Activated T-helper 1 cell treated with anti-CD3 and anti-CD28 coated beads, Interleukin-2, amount 50 U/mL, for 16 hours (primary cell): ENCODE results near the gene KLHL22.
"Not testable (repeated sequence)": the region's sequence is repeated elsewhere in the genome, so short reads cannot be mapped to it uniquely, and the experiment has no call there.

Experiments used
- DNase-seq, 2 donors: peaks; one replicate each; pipeline ENCODE4 v3.0.0-alpha.2; 2020; ENCODE audit warnings: low read depth in 1 of 2, low spot score in 1 of 2

Gene KLHL22

GRCh38 chr22:20470525-20470924 lies 25.1 kb downstream of the KLHL22 start:
- not testable (repeated sequence) for DNase-seq

DNA sequence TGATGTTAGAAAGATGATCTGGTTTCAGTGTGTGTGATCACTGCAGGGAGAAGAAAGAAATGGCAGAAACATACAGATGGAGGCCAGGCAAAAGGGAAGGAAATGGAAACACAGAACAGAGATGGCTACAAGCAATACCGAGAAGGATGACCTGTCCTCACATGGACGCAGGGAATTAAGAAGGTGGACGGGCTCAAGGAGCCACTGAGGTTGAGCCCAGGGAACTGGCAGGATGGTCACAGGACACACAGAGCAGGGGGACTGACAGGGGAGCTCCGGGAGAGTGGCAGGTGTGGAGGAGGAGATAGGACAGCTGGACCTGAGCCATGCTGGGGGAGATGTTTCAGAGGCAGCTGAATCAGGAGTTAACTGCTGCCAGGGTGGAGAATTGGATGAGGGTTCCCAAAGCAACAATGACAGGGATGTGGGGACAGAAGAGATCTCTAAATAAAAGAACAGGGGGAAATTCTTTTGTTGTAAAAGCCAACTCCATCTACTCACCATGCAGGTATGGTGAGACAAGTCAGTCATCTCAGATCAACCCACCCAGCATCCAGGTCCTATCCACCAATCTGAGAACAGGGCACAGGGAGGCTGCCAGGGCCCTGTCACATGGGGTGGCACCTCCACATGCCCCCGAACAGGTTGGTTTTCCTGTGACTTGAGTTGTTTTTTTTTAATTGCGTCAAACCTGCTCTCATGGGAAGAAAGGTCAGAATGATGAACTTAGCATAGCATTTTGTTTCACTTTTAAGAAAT lies 26.3 kb downstream of the KLHL22 start:
- no peak for DNase-seq

- no peak for DNase-seq
These were observed 28.8 kb downstream of the KLHL22 start for GRCh38 chr22:20466659-20467379.

- DNase-seq: no peak
These were observed 29.9 kb downstream of the KLHL22 start for GRCh38 chr22:20465759-20466077.

- no peak for DNase-seq
These were observed 30.5 kb downstream of the KLHL22 start for GRCh38 chr22:20464912-20465758.

- DNase-seq: peak; percentile 29 to 35
These were observed 31.4 kb downstream of the KLHL22 start for GRCh38 chr22:20464096-20464614.

GRCh38 chr22:20463324-20464095 lies 32.1 kb downstream of the KLHL22 start:
- peak in 1 of 2 donors; percentile 19 for DNase-seq

- DNase-seq: no peak
These were observed 35.7 kb downstream of the KLHL22 start for GRCh38 chr22:20459862-20460261.

- no peak for DNase-seq
These were observed 36.4 kb downstream of the KLHL22 start for GRCh38 chr22:20459152-20459542.

- DNase-seq: no peak
These were observed 37.0 kb downstream of the KLHL22 start for GRCh38 chr22:20458530-20459151.

DNA sequence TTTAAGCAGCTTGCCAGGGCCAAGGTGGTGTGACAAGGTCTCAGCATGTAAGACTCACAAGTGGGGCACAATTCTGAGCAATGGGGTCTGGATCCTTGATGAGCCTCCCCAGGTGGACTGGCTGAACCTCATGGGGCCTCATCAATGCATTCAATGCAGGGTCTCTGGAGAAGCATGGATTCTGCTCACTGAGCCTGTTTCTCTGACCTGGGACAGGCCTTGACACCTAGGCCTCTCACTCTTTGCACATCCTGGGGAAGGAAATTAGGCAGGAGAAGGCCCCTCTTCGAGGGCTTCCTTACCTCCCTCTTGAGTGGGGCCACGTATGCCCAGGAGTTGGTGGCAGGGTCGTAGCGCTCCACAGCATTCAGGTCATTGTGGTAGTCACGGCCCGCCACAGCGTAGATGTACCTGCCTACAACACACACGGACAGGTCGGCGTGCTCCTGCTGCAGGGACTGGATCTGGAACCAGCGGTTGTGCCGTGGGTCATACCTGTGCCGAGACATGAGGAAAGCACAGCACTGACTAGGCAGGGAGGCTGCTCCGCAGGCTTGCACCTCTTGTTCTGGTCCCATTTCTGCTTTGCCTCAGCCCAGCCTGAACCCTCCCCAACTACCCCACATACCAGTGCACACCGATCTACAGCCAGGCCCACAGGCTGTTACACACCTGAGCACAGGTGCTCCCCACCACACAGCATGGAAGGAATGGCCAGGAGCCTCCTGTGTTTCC lies 37.9 kb downstream of the KLHL22 start:
- DNase-seq: no peak

DNA sequence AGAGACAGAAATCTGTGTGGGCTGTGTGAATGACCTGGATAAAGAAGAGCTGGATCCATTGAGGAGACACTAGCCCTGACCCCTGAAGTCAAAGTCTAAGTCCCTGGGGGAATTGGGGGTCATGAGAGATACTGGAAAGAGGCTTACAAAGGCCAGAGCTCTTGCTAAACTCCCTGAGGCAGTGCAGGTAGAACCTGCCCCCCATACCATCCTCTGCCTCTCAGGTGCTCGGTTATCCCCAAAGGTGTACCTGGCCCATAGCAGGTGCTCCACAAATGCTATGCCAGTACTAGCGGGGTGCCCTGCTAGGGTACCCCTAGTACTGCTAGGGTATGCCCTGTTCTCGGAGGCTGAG lies 38.9 kb downstream of the KLHL22 start:
- DNase-seq: no peak

GRCh38 chr22:20456064-20456721 lies 39.4 kb downstream of the KLHL22 start:
- peak; percentile 51 to 59 for DNase-seq

DNA sequence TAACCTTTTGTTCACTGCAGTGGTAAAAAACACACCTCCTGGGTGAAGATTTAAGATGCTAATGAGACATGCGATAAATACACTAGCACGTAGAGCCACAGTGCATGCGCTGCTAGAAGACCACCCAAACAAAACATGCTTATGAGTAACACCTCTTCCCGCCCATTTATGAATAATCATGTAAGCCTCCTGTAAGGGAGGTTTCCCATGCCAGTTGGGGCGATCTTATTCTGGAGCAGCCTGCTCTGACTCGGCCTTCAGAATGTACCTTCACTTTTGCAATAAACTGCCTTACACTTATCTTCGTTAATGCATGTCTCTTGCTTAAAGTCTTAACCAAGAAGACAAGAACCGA lies 39.9 kb downstream of the KLHL22 start:
- no peak for DNase-seq

- no peak for DNase-seq
These were observed 42.4 kb downstream of the KLHL22 start for GRCh38 chr22:20453222-20453621.

- no peak for DNase-seq
These were observed 43.7 kb downstream of the KLHL22 start for GRCh38 chr22:20451920-20452319.

- not testable (repeated sequence) for DNase-seq
These were observed 44.3 kb downstream of the KLHL22 start for GRCh38 chr22:20451129-20451778.

DNA sequence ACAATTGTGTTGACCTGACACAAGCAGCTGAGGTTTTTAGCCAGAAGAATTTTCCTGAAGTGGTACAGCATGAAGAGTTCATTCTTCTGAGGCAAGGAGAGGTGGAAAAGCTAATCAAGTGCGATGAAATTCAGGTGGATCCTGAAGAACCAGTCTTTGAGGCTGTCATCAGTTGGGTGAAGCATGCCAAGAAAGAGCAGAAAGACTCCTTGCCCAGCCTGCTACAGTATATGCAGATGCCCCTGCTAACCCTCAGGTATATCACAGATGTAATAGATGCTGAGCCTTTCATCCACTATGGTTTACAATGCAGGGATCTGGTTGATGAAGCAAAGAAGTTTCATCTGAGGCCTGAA lies 45.1 kb downstream of the KLHL22 start:
- no peak for DNase-seq
